HL-60 (cell line): ENCODE data around the gene EARS2.
"Not testable (repeated sequence)": the region's sequence is repeated elsewhere in the genome, so short reads cannot be mapped to it uniquely, and the experiment has no call there.

ENCODE experiments used
- CTCF ChIP-seq: IDR thresholded peaks from one replicate; pipeline ENCODE4 v1.5.1; 2011; ENCODE audit warnings: low read length, control low read depth, inconsistent platforms; ENCODE audit not compliant: insufficient read depth
- POLR2AphosphoS5 ChIP-seq: IDR thresholded peaks from 2 replicates; pipeline ENCODE4 v1.6.1; 2012; ENCODE audit warnings: low read depth

GRCh38 chr16:23483492-23483891 is 73.7 kb downstream of the EARS2 start:
- TF ChIP-seq POLR2AphosphoS5, CTCF: not testable (repeated sequence)
